Astrocyte of the spinal cord (primary cell): Measurements from ENCODE around the gene TLR2.

Experiments
- DNase-seq: peaks from one replicate; pipeline ENCODE4 v3.0.0; 2011; ENCODE audit warnings: low read depth, low spot score
- H3K4me3 ChIP-seq: 2 replicates; pipeline ENCODE4 v1.5.1; 2011; ENCODE audit warnings: low read depth, mild to moderate bottlenecking, low read length, moderate library complexity
- CTCF ChIP-seq: IDR thresholded peaks from 2 replicates; pipeline ENCODE4 v1.5.1; 2012; ENCODE audit warnings: low read depth, mild to moderate bottlenecking, low read length, inconsistent platforms
- in situ Hi-C: cut with HindIII; loops from 2 replicates; pipeline ENCODE4 v1.10.0; 2017; ENCODE audit warnings: low sequenced_read_pairs

Gene TLR2

GRCh38 chr4:153725136-153725830, 41.2 kb downstream of the TLR2 start:
- in situ Hi-C loops = no loop called here
- no peak for DNase-seq

GRCh38 chr4:153725831-153726154, 41.7 kb downstream of the TLR2 start:
- in situ Hi-C loops = no loop called here
- H3K4me3 ChIP-seq = no peak overlapping the region
- TF ChIP-seq CTCF = no peak
- DNase-seq = no peak

More at GRCh38 chr4:153725136-153725830, 41.2 kb downstream of the TLR2 start:
- H3K4me3 ChIP-seq = no peak overlapping the region
- no peak for TF ChIP-seq CTCF

GRCh38 chr4:153728151-153728550, 44.1 kb downstream of the TLR2 start:
- no peak overlapping the region for H3K4me3 ChIP-seq
- in situ Hi-C loops = no loop called here
- no peak for TF ChIP-seq CTCF
- no peak for DNase-seq

- in situ Hi-C loops = no loop called here
- no peak for DNase-seq
- no peak for TF ChIP-seq CTCF
- H3K4me3 ChIP-seq = no peak overlapping the region
Measured at GRCh38 chr4:153728660-153729059, 44.6 kb downstream of the TLR2 start.

GRCh38 chr4:153729895-153730294, 45.8 kb downstream of the TLR2 start:
- H3K4me3 ChIP-seq = no peak overlapping the region
- DNase-seq = no peak
- in situ Hi-C loops = no loop called here
- no peak for TF ChIP-seq CTCF

- peak; percentile 86 for DNase-seq
- H3K4me3 ChIP-seq = no peak overlapping the region
- in situ Hi-C loops = no loop called here
- TF ChIP-seq CTCF = no peak
Measured at GRCh38 chr4:153731239-153731638, 47.2 kb downstream of the TLR2 start.
